RKO (cell line): ENCODE data around the gene RETSAT.

Source experiments
- DNase-seq: peaks from one replicate; pipeline ENCODE4 v3.0.0-alpha.2; 2016; ENCODE audit warnings: low spot score

Gene RETSAT

GRCh38 chr2:85307527-85307897 is 46.8 kb downstream of the RETSAT start:
- no peak for DNase-seq

GRCh38 chr2:85303780-85304531 is 50.4 kb downstream of the RETSAT start:
- no peak for DNase-seq

- DNase-seq: no peak
Measured at GRCh38 chr2:85302121-85302520, 52.2 kb downstream of the RETSAT start.
